MM.1S (cell line): ENCODE data around the gene APOM.

Source experiments
- DNase-seq: peaks from one replicate; pipeline ENCODE4 v3.0.0-alpha.2; 2015
- H2AFZ ChIP-seq: fragments of 300-600 bp; sonication (generic); 2 replicates; pipeline ENCODE4 v1.6.0; 2016; ENCODE audit warnings: antibody characterized with exemption, low read length
- H3F3A ChIP-seq: fragments of 300-600 bp; sonication (generic); 2 replicates; pipeline ENCODE4 v1.6.1; 2016; ENCODE audit warnings: mild to moderate bottlenecking, antibody characterized with exemption, low read length, moderate library complexity, mixed read lengths; ENCODE audit not compliant: insufficient read depth
- H3K27ac ChIP-seq: fragments of 300-600 bp; sonication (generic); 2 replicates; pipeline ENCODE4 v1.5.1; 2016; ENCODE audit warnings: mild to moderate bottlenecking, low read length
- H3K27me3 ChIP-seq: fragments of 300-600 bp; sonication (generic); replicated peaks from 2 replicates; pipeline ENCODE4 v1.6.0; 2016; ENCODE audit warnings: low read length; ENCODE audit not compliant: insufficient read depth
- H3K36me3 ChIP-seq: fragments of 300-600 bp; sonication (generic); replicated peaks from 2 replicates; pipeline ENCODE4 v1.6.1; 2016; ENCODE audit warnings: mild to moderate bottlenecking, low read length, mixed read lengths; ENCODE audit not compliant: insufficient read depth
- H3K4me1 ChIP-seq: fragments of 300-600 bp; sonication (generic); 2 replicates; pipeline ENCODE4 v1.6.1; 2016; ENCODE audit warnings: low read length, mixed read lengths
- H3K4me2 ChIP-seq: fragments of 300-600 bp; sonication (generic); 2 replicates; pipeline ENCODE4 v1.6.0; 2016; ENCODE audit warnings: low read depth, low read length
- H3K4me3 ChIP-seq: fragments of 300-600 bp; sonication (generic); 2 replicates; pipeline ENCODE4 v1.5.1; 2016; ENCODE audit warnings: low read length, mixed read lengths
- H3K79me2 ChIP-seq: fragments of 300-600 bp; sonication (generic); 2 replicates; pipeline ENCODE4 v1.6.1; 2016; ENCODE audit warnings: mixed run types, low read length, mixed read lengths
- H3K9ac ChIP-seq: fragments of 300-600 bp; sonication (generic); 2 replicates; pipeline ENCODE4 v1.6.1; 2016; ENCODE audit warnings: low read length, mixed read lengths
- H3K9me2 ChIP-seq: fragments of 300-600 bp; sonication (generic); replicated peaks from 2 replicates; pipeline ENCODE4 v1.6.1; 2016; ENCODE audit warnings: mild to moderate bottlenecking, low read length, mixed read lengths; ENCODE audit not compliant: insufficient read depth
- H3K9me3 ChIP-seq: fragments of 300-600 bp; sonication (generic); replicated peaks from 2 replicates; pipeline ENCODE4 v1.6.1; 2016; ENCODE audit warnings: mild to moderate bottlenecking, low read length, mixed read lengths; ENCODE audit not compliant: insufficient read depth
- H4K20me1 ChIP-seq: fragments of 300-600 bp; sonication (generic); 2 replicates; pipeline ENCODE4 v1.6.1; 2016; ENCODE audit warnings: mild to moderate bottlenecking, low read length, moderate library complexity, mixed read lengths; ENCODE audit not compliant: insufficient read depth
- EZH2 ChIP-seq: fragments of 300-600 bp; sonication (generic); optimal IDR thresholded peaks from 2 replicates; pipeline ENCODE3; 2017; ENCODE audit warnings: low read depth, mild to moderate bottlenecking, antibody characterized with exemption, low read length, mixed read lengths
- EZH2phosphoT487 ChIP-seq: fragments of 300-600 bp; sonication (generic); IDR thresholded peaks from 2 replicates; pipeline ENCODE4 v1.6.1; 2018; ENCODE audit warnings: antibody characterized with exemption, low read length
- TF ChIP-seq, protein P1 (sequence below): fragments of 300-600 bp; sonication (generic); IDR thresholded peaks from 2 replicates; pipeline ENCODE4 v1.5.1; 2016; ENCODE audit warnings: antibody characterized with exemption, low read length, mixed read lengths

APOM gene

GRCh38 chr6:31620586-31621319, 34.9 kb upstream of the APOM start, which contains the start of gene PRRC2A:
Gene PRRC2A, plus strand, starts transcription at chr6:31620715. Its CDS starts 2,075 bp downstream, at chr6:31622790.
- Histone ChIP-seq H3K4me1 (peaks cover 8% of the 10 kb centered on the region; the same call in 1 of the 2 replicates), H3F3A (peaks cover 7% of the 10 kb centered on the region; the same call in 1 of the 2 replicates), H3K79me2 (peaks cover 52% of the 10 kb centered on the region), H3K27me3 (no peaks in the 10 kb centered on the region), H3K9me3 (no peaks in the 10 kb centered on the region), H2AFZ (peak within 1 kb of the TSS; percentile 63), H3K36me3 (peaks cover 4% of the 10 kb centered on the region; the same call in 1 of the 2 replicates), H3K9me2 (no peaks in the 10 kb centered on the region), H3K9ac (peak within 1 kb of the TSS; percentile 97), H4K20me1 (no peaks in the 10 kb centered on the region), H3K27ac (peak within 1 kb of the TSS; percentile 99), H3K4me2 (peak within 1 kb of the TSS; percentile 71), H3K4me3 (peak within 1 kb of the TSS; percentile 95)
- DNase-seq: no peak
- TF ChIP-seq EZH2: no peak

DNA sequence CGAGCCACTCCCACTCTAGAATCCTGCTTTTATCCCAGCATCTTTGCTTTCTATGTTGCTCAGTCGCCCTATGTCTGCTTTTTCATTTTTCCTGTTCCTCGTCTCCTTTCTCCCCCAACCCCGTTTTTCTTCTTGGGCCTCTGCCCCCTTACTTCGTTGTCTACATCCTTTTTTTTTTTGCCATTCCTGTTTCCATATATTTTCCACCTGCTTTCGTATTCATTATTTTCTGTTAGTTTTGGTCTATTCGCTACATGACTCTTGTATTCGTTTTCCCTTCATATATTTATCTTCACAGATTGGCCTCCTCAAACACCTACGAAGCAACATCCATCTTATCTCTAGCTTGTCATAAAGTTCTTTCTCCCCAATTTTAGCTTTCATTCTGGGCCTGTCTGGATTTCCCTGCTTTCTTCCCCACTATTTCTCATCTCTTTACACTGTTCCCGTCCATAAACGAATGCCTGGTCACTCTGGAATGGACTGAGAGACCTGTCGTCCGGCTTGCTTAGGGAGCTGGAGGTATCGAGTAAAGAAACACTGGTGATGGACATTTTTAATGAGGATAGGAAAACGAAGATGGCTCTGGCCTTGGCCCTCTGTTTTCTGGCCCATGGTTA, 34.3 kb upstream of the APOM start:
- Histone ChIP-seq H3K4me1 (peaks cover 8% of the 10 kb centered on the region; the same call in 1 of the 2 replicates), H3K79me2 (peaks cover 59% of the 10 kb centered on the region), H3K27ac (peak overlapping the region; percentile 59; the same call in 1 of the 2 replicates), H3K9me2 (no peaks in the 10 kb centered on the region), H3K27me3 (no peaks in the 10 kb centered on the region), H4K20me1 (no peaks in the 10 kb centered on the region), H3K4me3 (peak overlapping the region; percentile 95), H3K4me2 (peak overlapping the region; percentile 71), H3K9ac (peak overlapping the region; percentile 97), H2AFZ (peak overlapping the region; percentile 51; the same call in 1 of the 2 replicates), H3K9me3 (no peaks in the 10 kb centered on the region), H3F3A (peaks cover 7% of the 10 kb centered on the region; the same call in 1 of the 2 replicates), H3K36me3 (peaks cover 8% of the 10 kb centered on the region; the same call in 1 of the 2 replicates)
- TF ChIP-seq, protein P1, sequence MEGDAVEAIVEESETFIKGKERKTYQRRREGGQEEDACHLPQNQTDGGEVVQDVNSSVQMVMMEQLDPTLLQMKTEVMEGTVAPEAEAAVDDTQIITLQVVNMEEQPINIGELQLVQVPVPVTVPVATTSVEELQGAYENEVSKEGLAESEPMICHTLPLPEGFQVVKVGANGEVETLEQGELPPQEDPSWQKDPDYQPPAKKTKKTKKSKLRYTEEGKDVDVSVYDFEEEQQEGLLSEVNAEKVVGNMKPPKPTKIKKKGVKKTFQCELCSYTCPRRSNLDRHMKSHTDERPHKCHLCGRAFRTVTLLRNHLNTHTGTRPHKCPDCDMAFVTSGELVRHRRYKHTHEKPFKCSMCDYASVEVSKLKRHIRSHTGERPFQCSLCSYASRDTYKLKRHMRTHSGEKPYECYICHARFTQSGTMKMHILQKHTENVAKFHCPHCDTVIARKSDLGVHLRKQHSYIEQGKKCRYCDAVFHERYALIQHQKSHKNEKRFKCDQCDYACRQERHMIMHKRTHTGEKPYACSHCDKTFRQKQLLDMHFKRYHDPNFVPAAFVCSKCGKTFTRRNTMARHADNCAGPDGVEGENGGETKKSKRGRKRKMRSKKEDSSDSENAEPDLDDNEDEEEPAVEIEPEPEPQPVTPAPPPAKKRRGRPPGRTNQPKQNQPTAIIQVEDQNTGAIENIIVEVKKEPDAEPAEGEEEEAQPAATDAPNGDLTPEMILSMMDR: no peak
- TF ChIP-seq EZH2phosphoT487 (no peak), EZH2 (no peak)
- no peak for DNase-seq

DNA sequence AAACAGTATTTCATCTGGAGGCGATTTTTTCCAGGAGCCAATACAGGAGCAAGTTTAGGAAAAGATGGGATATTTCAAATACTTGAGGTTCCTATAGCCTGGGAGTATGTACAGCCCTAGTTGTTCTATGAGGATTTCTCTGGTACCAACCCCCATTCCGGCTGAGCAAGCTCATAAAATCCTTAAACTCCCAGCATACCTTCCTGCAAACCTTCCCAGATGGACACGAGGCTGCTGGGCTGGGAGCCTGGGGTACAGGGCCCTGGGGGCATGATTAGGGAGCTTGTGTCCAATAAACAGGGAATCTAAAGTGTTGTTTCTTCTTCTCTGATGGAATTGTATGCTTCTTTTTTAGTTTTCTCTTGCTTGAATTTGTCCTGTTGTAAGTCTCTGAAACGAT, 33.7 kb upstream of the APOM start:
- Histone ChIP-seq H3K9me2 (no peaks in the 10 kb centered on the region), H3K9me3 (no peaks in the 10 kb centered on the region), H3K4me3 (peak overlapping the region; percentile 95), H3K27me3 (no peaks in the 10 kb centered on the region), H3K4me1 (peaks cover 8% of the 10 kb centered on the region; the same call in 1 of the 2 replicates), H3K79me2 (peaks cover 64% of the 10 kb centered on the region), H3K4me2 (peak overlapping the region; percentile 71), H3K27ac (no peak overlapping the region), H3F3A (peaks cover 7% of the 10 kb centered on the region; the same call in 1 of the 2 replicates), H3K9ac (peak overlapping the region; percentile 97), H4K20me1 (no peaks in the 10 kb centered on the region), H3K36me3 (peaks cover 10% of the 10 kb centered on the region; the same call in 1 of the 2 replicates), H2AFZ (no peak overlapping the region)
- no peak for DNase-seq
- TF ChIP-seq EZH2phosphoT487 (no peak), EZH2 (no peak)
- TF ChIP-seq, protein P1: no peak
